ENCODE data around the gene ARHGEF33. TPM values are rescaled to one million over a fixed set of nuclear protein-coding genes. Genes with fewer than 3 reads are reported as not detected.

The ARHGEF33 gene
- total RNA-seq, 1 experiment from 2014 or later = 0.30 TPM

DNA sequence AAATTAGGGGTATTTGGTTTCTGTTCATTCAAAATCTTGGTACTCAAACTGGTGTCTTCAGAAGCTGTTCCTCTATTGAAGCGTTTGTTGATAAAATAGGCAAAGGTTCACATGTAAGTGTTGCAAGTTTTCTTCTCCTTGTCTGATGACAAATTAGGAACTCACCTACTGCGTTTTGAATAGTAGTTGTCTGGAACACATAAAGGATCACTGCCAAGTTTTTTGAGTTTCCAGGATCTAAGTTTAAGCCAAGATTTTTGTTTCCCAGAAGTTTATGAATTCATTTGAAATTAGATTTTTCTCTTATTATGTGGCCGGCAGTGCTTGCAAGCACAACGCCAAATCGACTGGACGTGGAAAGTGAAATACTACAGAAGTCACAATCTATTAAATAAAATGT is 85.4 kb downstream of the ARHGEF33 start (continued):
- TF ChIP-seq ZBTB33 (IDR thresholded peaks at IDR 0.05; ENCODE audit: extremely low read depth, insufficient replicate concordance, low read length) (no peak), EGR1 (IDR thresholded peaks at IDR 0.05; ENCODE audit: low read depth) (no peak), ZFX (IDR thresholded peaks at IDR 0.05) (no peak), CBX3 (IDR thresholded peaks at IDR 0.05; ENCODE audit: low read depth) (no peak), POLR2AphosphoS5 (IDR thresholded peaks at IDR 0.05; ENCODE audit: low read depth, low read length) (no peak), MAX (IDR thresholded peaks at IDR 0.05) (no peak)

DNA sequence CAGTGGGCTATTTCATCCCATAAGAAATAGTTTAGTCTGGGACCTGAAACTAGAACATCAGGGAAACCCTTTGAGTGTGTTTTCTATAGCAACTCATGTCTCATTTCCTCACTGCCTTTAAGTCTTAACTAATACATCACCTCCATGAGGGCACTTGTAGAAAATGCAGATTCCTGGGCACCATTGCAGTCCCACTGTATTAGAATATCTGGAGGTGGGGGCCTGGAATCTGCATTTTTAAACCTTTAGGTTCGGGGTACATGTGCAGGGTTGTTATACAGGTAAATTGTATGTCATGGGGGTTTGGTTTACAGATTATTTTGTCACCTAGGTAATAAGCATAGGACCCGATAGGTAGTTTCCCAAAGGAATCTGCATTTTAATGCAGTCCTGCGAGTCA is 87.4 kb downstream of the ARHGEF33 start:
- POLR2A ChIA-PET = no interaction called here
- Histone ChIP-seq H3K79me2 (ENCODE audit: insufficient read depth, low read length) (no peaks in the 10 kb centered on the region), H3K27me3 (ENCODE audit: insufficient read depth, low read length) (no peaks in the 10 kb centered on the region), H3K4me2 (ENCODE audit: low read length) (no peak overlapping the region), H3K27ac (ENCODE audit: low read depth, low read length) (no peak overlapping the region), H3K4me1 (ENCODE audit: control insufficient read depth in 1 of 2, insufficient read depth in 2 of 2, low read length in 2 of 2) (no peaks in the 10 kb centered on the region), H3K9ac (ENCODE audit: low read length) (no peak overlapping the region), H3K9me3 (ENCODE audit: control insufficient read depth in 1 of 2, insufficient read depth in 1 of 2, low read depth in 1 of 2, low read length in 2 of 2) (no peaks in the 10 kb centered on the region), H4K20me1 (ENCODE audit: insufficient read depth) (no peaks in the 10 kb centered on the region), H3K9me2 (ENCODE audit: insufficient read depth) (no peaks in the 10 kb centered on the region), H3K36me3 (ENCODE audit: control insufficient read depth in 1 of 2, insufficient read depth in 2 of 2, low read length in 2 of 2) (no peaks in the 10 kb centered on the region), H2AFZ (ENCODE audit: low read depth, low read length, poor library complexity, severe bottlenecking) (no peak overlapping the region), H3K4me3 (replicated peaks in 1 of 2; ENCODE audit: low read depth in 1 of 2, low read length in 2 of 2) (no peak overlapping the region)
- CTCF ChIA-PET = no interaction called here
- no peak for ATAC-seq
- intact Hi-C loops (cut with micrococcal nuclease) = no loop called here
- TF ChIP-seq FOSL1 (IDR thresholded peaks at IDR 0.05; ENCODE audit: low read depth) (no peak), RAD21 (IDR thresholded peaks at IDR 0.05; ENCODE audit: low read depth) (no peak), SRF (IDR thresholded peaks at IDR 0.05; ENCODE audit: low read depth) (no peak), CTCF (IDR thresholded peaks at IDR 0.05 in 2 of 3, conservative IDR thresholded peaks at IDR 0.05 in 1 of 3; ENCODE audit: borderline replicate concordance in 1 of 3, insufficient read depth in 1 of 3, low read depth in 2 of 3, low read length in 2 of 3) (no peak), ELF1 (IDR thresholded peaks at IDR 0.05; ENCODE audit: borderline replicate concordance, low read depth) (no peak)
- BruUV-seq (replicated peaks) = no TSS peak
- DNase-seq (ENCODE audit: low read depth, low spot score) = no peak
- RAD21 ChIA-PET (ENCODE audit: low non-redundant PET in 1 of 2, low total read pairs in 2 of 2, uncharacterized antibody in 2 of 2, unreplicated experiment in 2 of 2) = no interaction called here

Data from HCT116 (cell line).